ENCODE results near the gene THAP7. TPM values are rescaled to one million over a fixed set of nuclear protein-coding genes. Genes with fewer than 3 reads are reported as not detected.

Gene THAP7
- total and polyA plus RNA-seq, 9 of the 15 experiments (the other 6 are each of a cell fraction or from before 2014, with no cell fraction given): 7.9 to 263 (median 84.1) TPM

GRCh38 chr22:20952544-20953341 is 49.2 kb downstream of the THAP7 start (continued):
- TF ChIP-seq RBFOX2 (IDR thresholded peaks at IDR 0.05; ENCODE audit: low read depth, low read length) (no peak), ZBTB2 (IDR thresholded peaks at IDR 0.05) (no peak), UBTF (IDR thresholded peaks at IDR 0.05; ENCODE audit: borderline replicate concordance in 1 of 2, low read depth in 2 of 2, low read length in 2 of 2) (0 out of 4 replicates have a peak, but pooled peaks of 1 of the 2 experiments have one; percentile 47), YY1 (IDR thresholded peaks at IDR 0.05; ENCODE audit: borderline replicate concordance in 1 of 3, control insufficient read depth in 1 of 3, extremely low read depth in 1 of 3, insufficient read depth in 3 of 3, insufficient read length in 1 of 3, insufficient replicate concordance in 2 of 3, low read depth in 1 of 3, low read length in 2 of 3) (peak in 1 of 3 experiments; percentile 19), ELF2 (CRISPR knock-in tag; IDR thresholded peaks at IDR 0.05) (no peak), IRF1 (CRISPR knock-in tag; IDR thresholded peaks at IDR 0.05; ENCODE audit: borderline replicate concordance) (no peak), ZSCAN32 (CRISPR knock-in tag; IDR thresholded peaks at IDR 0.05) (0 out of 2 replicates have a peak, but pooled peaks have one; percentile 17), ETV5 (CRISPR knock-in tag; IDR thresholded peaks at IDR 0.05; ENCODE audit: low read depth) (0 out of 2 replicates have a peak, but pooled peaks have one; percentile 19), MTA3 (IDR thresholded peaks at IDR 0.05; ENCODE audit: borderline replicate concordance) (0 out of 2 replicates have a peak, but pooled peaks have one; percentile 12), MBD1 (CRISPR knock-in tag; IDR thresholded peaks at IDR 0.05) (peak; percentile 21; the same call in 1 of the 2 replicates), ERF (CRISPR knock-in tag; IDR thresholded peaks at IDR 0.05) (0 out of 2 replicates have a peak, but pooled peaks have one; percentile 9), ZNF217 (CRISPR knock-in tag; IDR thresholded peaks at IDR 0.05) (0 out of 2 replicates have a peak, but pooled peaks have one; percentile 41), POLR2A (conservative IDR thresholded peaks at IDR 0.05) (peak; percentile 50; the same call in 1 of the 2 replicates), TGIF2 (CRISPR knock-in tag; IDR thresholded peaks at IDR 0.05) (no peak)
